HAP-1 (cell line): ENCODE data around the gene KCNQ2.

Experiments
- DNase-seq, 2 experiments: peaks; one replicate each; pipeline ENCODE4 v3.0.0-alpha.2; 2016 to 2020; ENCODE audit warnings: low spot score in 2 of 2
- H3K27me3 ChIP-seq: fragments of 250-450 bp; sonication (Bioruptor Pico); 2 replicates; pipeline ENCODE4 v1.5.1; 2020; ENCODE audit warnings: low read depth, mild to moderate bottlenecking, moderate library complexity
- H3K36me3 ChIP-seq: fragments of 250-450 bp; sonication (Bioruptor Pico); replicated peaks from 2 replicates; pipeline ENCODE4 v1.5.1; 2020; ENCODE audit warnings: mild to moderate bottlenecking
- H3K4me1 ChIP-seq: fragments of 250-450 bp; sonication (Bioruptor Pico); 2 replicates; pipeline ENCODE4 v1.5.1; 2020; ENCODE audit warnings: mild to moderate bottlenecking
- H3K4me3 ChIP-seq: fragments of 250-450 bp; sonication (Bioruptor Pico); 2 replicates; pipeline ENCODE4 v1.5.1; 2020; ENCODE audit warnings: mild to moderate bottlenecking, moderate library complexity
- H3K9me3 ChIP-seq: fragments of 250-450 bp; sonication (Bioruptor Pico); 2 replicates; pipeline ENCODE4 v1.5.1; 2020; ENCODE audit warnings: mild to moderate bottlenecking, moderate library complexity
- in situ Hi-C: fragments of 300-500 bp; cut with MboI; formaldehyde crosslinking; loops from 3 replicates; pipeline ENCODE4 v1.14.3; 2020; ENCODE audit warnings: low sequenced_read_pairs, inconsistent platforms, mixed read lengths

KCNQ2 gene

DNA sequence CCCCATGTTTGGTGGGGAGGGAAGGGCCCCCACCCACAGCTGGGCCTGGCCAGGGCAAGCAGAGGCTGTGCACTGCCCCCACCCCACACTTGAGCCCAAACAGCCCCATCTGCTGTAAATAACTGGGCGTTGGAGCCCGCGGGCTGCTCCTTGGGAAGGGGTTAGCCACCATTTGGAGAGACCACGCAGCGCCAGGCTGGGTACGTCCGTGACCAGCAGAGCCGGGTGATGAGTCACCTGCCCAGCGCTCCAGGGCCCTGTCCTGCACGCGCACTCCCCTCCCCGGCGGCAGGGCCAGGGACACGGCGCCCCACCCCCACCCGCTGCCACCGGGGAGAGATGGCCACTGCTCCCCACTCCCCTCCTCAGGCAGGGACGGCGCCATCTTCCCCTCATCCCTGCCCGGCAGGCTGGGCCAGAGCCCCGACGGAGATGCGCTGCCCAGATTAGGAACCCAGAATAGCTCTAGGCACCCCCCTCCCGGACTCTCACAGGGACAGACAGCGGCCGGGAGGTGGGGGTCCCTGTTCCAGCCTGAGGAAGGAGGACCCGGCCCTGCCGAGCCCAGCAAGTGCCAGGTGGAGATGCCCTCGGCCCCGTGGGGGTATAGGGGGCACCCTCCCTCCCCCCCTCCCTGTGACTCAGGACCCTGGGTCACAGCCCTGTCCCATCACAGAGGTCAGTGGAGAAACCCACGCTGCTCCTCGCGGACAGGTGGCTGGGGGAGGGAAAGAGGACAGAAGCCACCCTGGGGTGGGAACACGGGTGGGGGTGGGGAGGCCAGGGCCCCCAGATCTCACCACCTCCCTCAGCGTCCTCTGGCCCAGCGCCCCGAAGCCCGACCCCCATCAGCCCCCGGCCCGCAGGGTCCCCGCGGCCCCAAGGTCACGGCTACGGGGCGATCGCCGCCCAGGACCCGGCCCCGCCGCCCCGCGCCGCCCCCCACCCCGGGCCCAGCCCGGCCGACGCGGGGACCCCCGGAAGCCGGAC lies 25.8 kb upstream of the KCNQ2 start:
- peaks cover 15% of the 10 kb centered on the region for H3K4me1 ChIP-seq
- no peaks in the 10 kb centered on the region for H3K9me3 ChIP-seq
- H3K27me3 ChIP-seq = no peaks in the 10 kb centered on the region
- H3K4me3 ChIP-seq = peak overlapping the region; percentile 68
- peak in 1 of 2 experiments; percentile 75 for DNase-seq
- H3K36me3 ChIP-seq = peaks cover 43% of the 10 kb centered on the region
- in situ Hi-C loops = no loop called here

DNA sequence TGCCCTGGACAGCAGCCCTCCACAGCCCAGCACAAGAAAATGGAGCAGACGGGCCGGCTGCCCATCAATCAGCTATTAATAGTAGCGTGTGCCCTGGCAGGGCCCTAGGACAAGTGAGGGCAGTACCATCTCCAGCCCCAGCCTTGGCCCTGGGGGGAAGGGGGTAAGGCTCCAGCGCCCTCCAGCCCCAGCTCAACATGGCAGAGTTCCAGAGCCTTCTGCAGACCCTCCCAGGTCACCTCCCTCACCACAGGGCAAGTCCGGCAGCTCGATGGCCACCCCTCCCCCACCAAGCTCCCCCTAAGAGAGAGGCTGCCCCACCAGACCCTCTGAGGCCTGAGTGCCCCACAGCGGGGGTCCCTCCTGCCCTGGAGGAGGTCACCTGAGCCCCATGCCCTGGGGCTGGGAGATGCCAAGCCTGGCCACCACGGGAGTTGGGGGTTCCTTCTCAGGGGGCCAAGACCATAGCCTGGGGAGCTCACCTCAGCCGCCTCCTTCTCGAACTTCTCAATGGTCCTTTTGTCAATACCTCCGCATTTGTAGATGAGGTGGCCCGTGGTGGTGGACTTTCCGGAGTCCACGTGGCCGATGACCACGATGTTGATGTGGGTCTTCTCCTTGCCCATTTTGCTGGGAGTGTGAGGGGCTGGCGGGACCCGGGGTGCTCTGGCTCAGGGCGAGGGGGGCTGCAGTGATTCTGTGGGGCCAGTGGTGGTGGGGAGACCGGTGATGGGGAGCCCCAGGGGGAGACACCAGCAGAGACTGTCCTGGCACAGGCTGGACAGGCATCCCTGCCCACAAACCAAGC lies 24.9 kb upstream of the KCNQ2 start:
- H3K36me3 ChIP-seq = peaks cover 49% of the 10 kb centered on the region
- H3K4me3 ChIP-seq = peak overlapping the region; percentile 68
- H3K27me3 ChIP-seq = no peaks in the 10 kb centered on the region
- in situ Hi-C loops = no loop called here
- peaks cover 15% of the 10 kb centered on the region for H3K4me1 ChIP-seq
- no peaks in the 10 kb centered on the region for H3K9me3 ChIP-seq
- DNase-seq = peak in 1 of 2 experiments; percentile 41

- Histone ChIP-seq H3K9me3 (no peaks in the 10 kb centered on the region), H3K36me3 (peaks cover 52% of the 10 kb centered on the region), H3K27me3 (no peaks in the 10 kb centered on the region), H3K4me1 (peaks cover 15% of the 10 kb centered on the region), H3K4me3 (peak overlapping the region; percentile 68)
- in situ Hi-C loops = no loop called here
- DNase-seq = peak in 1 of 2 experiments; percentile 29
Observed at GRCh38 chr20:63496596-63497120, 24.2 kb upstream of the KCNQ2 start.

DNA sequence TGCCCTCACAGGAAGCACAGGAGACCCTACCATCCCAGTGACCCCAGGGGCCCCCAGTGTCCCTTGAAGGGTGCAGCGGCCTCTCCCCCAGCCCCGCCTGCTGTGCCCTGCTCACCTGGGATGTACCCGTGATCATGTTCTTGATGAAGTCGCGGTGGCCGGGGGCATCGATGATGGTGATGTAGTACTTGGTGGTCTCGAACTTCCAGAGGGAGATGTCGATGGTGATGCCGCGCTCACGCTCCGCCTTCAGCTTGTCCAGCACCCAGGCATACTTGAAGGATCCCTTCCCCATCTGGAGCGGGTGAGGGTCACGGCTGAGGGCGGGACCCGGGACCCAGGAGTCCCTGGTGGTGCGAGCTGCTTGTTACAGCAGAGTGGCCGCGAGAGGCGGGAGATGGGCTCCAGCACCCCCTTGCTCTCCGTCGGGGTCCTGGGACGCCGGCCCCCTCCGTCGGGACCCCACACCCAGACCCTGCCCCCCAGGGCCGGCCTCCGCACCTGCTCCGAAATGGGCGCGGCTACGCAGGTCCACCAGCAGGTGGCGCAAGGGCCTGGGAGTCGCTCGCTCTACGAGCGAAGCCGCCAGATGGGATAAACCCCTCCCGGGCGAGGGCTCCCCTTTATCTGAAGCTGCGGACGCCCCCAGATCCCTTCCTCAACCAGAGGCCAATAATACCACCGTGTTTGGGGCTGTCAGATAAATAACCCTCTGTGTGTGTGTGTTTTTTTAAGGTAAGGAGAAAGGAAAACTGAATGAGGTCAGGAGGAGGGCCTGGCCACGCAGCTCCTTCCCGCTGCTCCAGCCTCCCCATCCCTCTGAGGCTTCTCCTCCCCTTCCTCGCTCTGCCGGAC lies 23.5 kb upstream of the KCNQ2 start:
- H3K27me3 ChIP-seq = no peaks in the 10 kb centered on the region
- H3K4me3 ChIP-seq = peak overlapping the region; percentile 68
- peaks cover 15% of the 10 kb centered on the region for H3K4me1 ChIP-seq
- in situ Hi-C loops = no loop called here
- peaks cover 59% of the 10 kb centered on the region for H3K36me3 ChIP-seq
- peak in 1 of 2 experiments; percentile 86 for DNase-seq
- no peaks in the 10 kb centered on the region for H3K9me3 ChIP-seq

GRCh38 chr20:63495167-63495720 lies 22.8 kb upstream of the KCNQ2 start:
- H3K4me1 ChIP-seq = peaks cover 15% of the 10 kb centered on the region
- H3K9me3 ChIP-seq = no peaks in the 10 kb centered on the region
- H3K27me3 ChIP-seq = no peaks in the 10 kb centered on the region
- no peak for DNase-seq
- peaks cover 66% of the 10 kb centered on the region for H3K36me3 ChIP-seq
- no peak overlapping the region for H3K4me3 ChIP-seq
- in situ Hi-C loops = no loop called here

DNA sequence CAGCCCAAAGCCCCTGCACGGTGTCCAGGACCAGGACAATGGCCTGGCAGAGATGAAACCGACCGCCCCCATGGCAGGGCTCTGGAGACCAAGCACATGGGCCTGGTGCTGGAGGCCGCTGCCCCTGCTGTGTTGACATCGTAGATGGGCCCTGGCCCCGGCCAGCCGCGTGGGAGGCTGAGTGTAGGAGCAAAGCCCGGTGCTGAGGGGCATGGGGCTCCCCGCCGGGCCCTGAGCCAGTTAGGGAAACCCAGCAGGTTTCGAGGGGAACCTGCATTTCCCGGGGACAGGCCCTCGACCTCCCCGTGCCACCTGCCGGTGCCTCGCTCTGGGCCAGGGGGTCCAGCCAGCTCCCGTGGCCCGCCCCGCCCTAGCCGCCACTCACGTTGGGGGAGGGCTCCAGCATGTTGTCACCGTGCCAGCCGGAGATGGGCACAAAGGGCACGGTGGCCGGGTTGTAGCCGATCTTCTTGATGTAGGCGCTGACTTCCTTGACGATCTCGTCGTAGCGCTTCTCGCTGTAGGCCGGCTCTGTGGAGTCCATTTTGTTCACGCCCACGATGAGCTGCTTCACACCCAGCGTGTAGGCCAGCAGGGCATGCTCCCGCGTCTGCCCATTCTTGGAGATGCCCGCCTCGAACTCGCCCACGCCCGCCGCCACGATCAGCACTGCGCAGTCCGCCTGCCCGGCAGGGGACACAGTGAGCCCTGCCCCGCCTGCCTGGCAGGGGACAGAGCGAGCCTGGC lies 22.1 kb upstream of the KCNQ2 start:
- Histone ChIP-seq H3K4me1 (peaks cover 15% of the 10 kb centered on the region), H3K27me3 (no peaks in the 10 kb centered on the region), H3K9me3 (no peaks in the 10 kb centered on the region), H3K4me3 (no peak overlapping the region), H3K36me3 (peaks cover 72% of the 10 kb centered on the region)
- in situ Hi-C loops = no loop called here
- no peak for DNase-seq

- H3K4me3 ChIP-seq = no peak overlapping the region
- peaks cover 13% of the 10 kb centered on the region for H3K4me1 ChIP-seq
- H3K9me3 ChIP-seq = no peaks in the 10 kb centered on the region
- H3K36me3 ChIP-seq = peaks cover 78% of the 10 kb centered on the region
- in situ Hi-C loops = no loop called here
- no peaks in the 10 kb centered on the region for H3K27me3 ChIP-seq
- peak in 1 of 2 experiments; percentile 7 for DNase-seq
Observed at GRCh38 chr20:63494084-63494419, 21.6 kb upstream of the KCNQ2 start.

GRCh38 chr20:63493563-63494020 lies 21.1 kb upstream of the KCNQ2 start:
- Histone ChIP-seq H3K4me1 (peaks cover 13% of the 10 kb centered on the region), H3K36me3 (peaks cover 82% of the 10 kb centered on the region), H3K27me3 (no peaks in the 10 kb centered on the region), H3K9me3 (no peaks in the 10 kb centered on the region), H3K4me3 (no peak overlapping the region)
- peak in 1 of 2 experiments; percentile 9 for DNase-seq
- in situ Hi-C loops = no loop called here

GRCh38 chr20:63492982-63493381 lies 20.5 kb upstream of the KCNQ2 start:
- peaks cover 85% of the 10 kb centered on the region for H3K36me3 ChIP-seq
- H3K4me3 ChIP-seq = no peak overlapping the region
- in situ Hi-C loops = no loop called here
- DNase-seq = peak in 1 of 2 experiments; percentile 8
- no peaks in the 10 kb centered on the region for H3K9me3 ChIP-seq
- no peaks in the 10 kb centered on the region for H3K27me3 ChIP-seq
- peaks cover 13% of the 10 kb centered on the region for H3K4me1 ChIP-seq

- in situ Hi-C loops = no loop called here
- Histone ChIP-seq H3K9me3 (no peaks in the 10 kb centered on the region), H3K36me3 (peaks cover 88% of the 10 kb centered on the region), H3K27me3 (no peaks in the 10 kb centered on the region), H3K4me3 (no peak overlapping the region), H3K4me1 (peaks cover 13% of the 10 kb centered on the region)
- DNase-seq = no peak
Observed at GRCh38 chr20:63492518-63492917, 20.1 kb upstream of the KCNQ2 start.

DNA sequence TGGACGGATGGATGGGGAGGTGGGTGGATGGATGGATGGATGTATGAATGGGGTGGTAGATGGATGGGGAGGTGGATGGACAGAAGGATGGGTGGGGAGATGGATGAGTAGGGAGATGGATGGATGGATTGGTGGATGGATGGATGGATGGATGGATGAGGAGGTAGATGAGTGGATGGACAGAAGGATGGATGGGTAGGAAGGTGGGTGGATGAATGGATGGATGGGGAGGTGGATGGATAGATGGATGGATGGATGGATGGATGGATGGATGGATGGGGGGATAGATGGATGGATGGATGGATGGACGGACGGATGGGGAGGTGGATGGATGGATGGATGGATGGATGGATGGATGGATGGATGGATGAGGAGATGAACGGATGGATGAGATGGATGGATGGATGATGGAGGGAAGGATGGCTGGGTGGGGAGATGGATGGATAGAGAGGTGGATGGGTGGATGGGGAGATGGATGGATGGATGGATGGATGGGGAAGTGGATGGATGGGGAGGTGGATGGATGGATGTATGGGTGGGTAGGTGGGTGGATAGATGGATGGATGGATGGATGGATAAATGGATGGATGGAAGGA lies 19.3 kb upstream of the KCNQ2 start:
- DNase-seq = no peak
- no peaks in the 10 kb centered on the region for H3K9me3 ChIP-seq
- peaks cover 81% of the 10 kb centered on the region for H3K36me3 ChIP-seq
- no peak overlapping the region for H3K4me3 ChIP-seq
- no peaks in the 10 kb centered on the region for H3K27me3 ChIP-seq
- peaks cover 6% of the 10 kb centered on the region for H3K4me1 ChIP-seq
- in situ Hi-C loops = no loop called here

GRCh38 chr20:63491078-63491477 lies 18.6 kb upstream of the KCNQ2 start:
- no peaks in the 10 kb centered on the region for H3K27me3 ChIP-seq
- H3K9me3 ChIP-seq = no peaks in the 10 kb centered on the region
- no peak overlapping the region for H3K4me3 ChIP-seq
- DNase-seq = peak in 1 of 2 experiments; percentile 8
- no peaks in the 10 kb centered on the region for H3K4me1 ChIP-seq
- in situ Hi-C loops = no loop called here
- H3K36me3 ChIP-seq = peaks cover 75% of the 10 kb centered on the region
